Measurements from ENCODE around the gene PCCA. TPM values are rescaled to one million over a fixed set of nuclear protein-coding genes. Genes with fewer than 3 reads are reported as not detected.

PCCA gene
- total RNA-seq, 1 experiment from 2014 or later = 10.0 TPM

DNA sequence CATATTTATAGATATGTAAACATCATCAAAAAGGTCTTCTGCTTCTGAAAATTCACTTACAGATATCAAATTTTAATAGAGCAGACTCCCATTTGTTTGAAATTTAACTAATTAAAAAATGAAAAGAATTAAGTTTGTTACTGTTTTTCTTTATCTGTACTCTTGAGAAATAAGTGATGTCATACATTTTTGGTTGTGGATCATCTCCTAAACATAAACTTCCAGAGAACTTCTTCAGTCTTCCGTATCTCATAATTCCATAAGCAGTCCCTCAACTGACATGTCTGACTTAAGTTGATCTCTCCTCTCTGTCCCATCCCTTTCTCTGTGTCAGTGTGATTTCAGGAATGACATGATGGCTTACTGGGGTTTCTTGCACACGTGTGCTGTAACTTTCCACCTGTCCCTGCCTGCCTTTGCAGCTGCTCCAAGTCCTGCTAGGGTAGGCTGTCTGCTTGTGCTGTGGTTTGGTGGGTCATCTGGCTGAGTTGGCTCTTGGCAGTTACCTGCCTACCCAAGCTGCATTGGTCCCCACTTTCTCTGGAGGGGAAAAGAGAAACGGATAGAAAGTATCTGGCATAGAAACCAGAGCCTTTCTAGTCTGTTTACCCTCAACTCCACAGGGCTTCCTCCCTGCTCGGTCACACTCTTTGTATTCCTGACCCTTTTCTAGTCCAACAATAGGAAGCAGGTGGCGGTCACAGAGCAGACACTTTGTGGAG lies 372.6 kb downstream of the PCCA start:
- DNase-seq (ENCODE audit: low spot score) = no peak

DNA sequence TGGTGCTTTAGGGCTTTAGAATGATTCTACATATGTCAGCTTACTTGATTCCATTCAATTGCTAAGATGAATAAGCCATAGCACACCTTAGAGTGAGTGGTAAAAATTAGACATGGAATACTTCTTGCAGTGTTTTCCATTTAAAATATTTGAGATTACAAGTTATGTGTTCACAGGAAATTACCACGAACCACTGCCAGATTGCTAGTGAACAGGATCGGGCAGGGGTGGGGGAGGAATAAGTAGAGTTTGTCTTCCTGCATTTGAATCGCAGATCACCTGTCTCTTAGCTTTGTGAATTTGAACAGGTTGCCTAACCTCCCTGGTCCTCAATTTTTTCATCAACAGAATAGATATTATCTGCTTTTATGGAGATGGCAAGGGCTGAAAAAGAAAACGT lies 375.1 kb downstream of the PCCA start:
- no peak for DNase-seq (ENCODE audit: low spot score)

DNA sequence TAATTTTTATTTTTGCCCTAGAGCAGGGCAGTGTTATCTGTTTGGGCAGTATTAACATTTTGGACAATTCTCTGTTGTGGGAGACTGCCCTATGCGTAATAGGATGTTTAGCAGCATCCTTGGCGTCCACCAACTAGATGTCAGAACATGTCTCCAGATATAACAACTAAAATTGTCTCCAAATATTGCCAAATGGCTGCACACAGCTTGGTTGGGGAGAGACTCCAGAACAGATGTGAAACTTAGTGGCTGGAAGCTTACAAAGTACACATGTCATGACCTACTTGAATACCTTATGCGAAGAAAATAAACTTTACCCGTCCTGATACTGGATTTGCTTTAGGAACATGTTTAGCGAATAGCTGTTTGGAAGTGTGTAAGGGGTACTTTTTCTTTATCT lies 376.7 kb downstream of the PCCA start:
- no peak for DNase-seq (ENCODE audit: low spot score)

DNA sequence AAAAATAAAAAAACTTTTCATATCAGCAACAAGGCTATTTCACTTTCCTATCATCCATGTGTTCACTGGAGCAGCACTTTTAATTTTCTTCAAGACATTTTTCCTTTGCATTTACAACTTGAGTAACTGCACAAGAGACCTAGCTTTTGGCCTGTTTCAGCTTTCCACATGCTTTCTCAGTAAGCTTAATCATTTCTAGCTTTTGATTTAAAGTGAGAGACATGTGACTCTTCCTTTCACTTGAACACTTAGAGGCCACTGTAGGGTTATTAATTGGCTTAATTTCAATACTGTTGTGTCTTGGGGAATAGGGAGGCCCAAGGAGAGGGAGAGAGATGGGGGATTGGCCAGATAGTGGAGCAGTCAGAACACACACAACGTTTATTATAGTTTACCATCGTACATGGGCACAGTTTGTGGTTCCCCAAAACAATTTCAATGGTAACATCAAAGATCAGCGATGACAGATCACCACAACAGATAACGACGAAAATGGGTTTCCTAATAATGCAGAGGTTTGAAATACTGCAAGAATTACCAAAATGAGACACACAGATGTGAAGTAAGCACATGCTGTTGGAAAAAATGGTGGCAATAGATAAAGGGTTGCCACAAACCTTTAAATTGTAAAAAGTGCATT lies 382.1 kb downstream of the PCCA start:
- DNase-seq (ENCODE audit: low spot score) = no peak

DNA sequence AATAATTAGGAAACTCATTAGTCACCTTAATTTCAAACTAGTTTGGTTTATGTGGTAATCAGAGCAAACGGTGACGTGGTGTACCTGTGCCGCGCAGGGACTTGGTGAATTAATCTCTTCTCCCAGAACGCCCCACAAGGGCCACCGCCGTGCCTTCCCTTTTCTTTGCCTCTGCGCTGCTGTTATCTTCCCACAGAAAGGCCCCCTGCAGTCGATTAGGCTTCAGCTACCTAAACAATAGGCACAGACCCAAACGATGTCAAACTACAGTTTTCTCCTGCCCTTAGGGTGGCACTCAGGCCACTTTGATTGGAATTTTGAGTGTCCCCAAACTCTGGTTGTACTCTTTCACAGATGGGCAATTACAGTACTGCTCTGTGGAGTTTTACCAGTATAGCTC lies 384.2 kb downstream of the PCCA start:
- DNase-seq (ENCODE audit: low spot score) = no peak

DNA sequence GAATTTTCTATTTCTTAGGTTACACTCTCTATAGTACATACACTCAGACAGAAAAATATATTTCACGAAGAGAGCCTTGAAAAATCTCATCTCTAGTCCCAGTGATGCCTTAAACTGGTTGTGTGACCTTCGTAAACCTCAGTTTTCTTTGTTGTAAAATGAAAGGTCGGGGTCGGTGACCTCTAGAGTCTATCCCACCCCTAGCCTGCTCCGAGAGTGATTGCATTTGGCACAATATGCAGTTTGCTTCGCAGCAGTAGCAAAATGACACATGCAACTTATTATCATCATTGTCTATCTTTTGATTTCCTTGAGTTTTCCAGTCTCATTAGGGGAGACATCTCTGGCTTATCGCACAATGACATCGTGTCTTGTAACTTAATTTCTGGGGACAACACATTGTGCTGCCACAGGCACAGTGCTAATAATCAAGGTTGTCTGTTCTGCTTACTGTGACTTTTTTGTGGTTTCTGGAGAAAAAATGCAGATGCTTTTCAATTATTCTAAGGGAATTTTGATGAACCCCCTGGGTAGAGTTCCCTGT lies 384.7 kb downstream of the PCCA start:
- no peak for DNase-seq (ENCODE audit: low spot score)

DNA sequence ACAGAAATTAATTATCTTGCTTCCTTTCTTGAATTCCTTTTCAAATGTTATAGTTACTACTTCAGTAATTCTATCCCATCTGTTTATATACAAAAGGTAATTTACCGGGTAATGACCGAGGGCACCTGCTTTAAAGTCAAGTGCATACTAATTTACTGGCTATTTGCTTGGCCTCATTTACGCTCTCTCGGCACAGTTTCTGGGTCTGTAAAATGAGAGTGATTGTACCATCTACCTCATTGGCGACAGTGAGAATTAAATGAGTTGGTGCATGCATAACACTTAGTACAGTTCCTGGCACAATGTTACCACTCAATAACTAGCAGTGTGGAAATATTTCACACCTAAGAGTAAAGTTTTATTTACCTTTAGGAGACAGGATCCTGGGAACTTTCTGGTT lies 388.1 kb downstream of the PCCA start:
- no peak for DNase-seq (ENCODE audit: low spot score)

DNA sequence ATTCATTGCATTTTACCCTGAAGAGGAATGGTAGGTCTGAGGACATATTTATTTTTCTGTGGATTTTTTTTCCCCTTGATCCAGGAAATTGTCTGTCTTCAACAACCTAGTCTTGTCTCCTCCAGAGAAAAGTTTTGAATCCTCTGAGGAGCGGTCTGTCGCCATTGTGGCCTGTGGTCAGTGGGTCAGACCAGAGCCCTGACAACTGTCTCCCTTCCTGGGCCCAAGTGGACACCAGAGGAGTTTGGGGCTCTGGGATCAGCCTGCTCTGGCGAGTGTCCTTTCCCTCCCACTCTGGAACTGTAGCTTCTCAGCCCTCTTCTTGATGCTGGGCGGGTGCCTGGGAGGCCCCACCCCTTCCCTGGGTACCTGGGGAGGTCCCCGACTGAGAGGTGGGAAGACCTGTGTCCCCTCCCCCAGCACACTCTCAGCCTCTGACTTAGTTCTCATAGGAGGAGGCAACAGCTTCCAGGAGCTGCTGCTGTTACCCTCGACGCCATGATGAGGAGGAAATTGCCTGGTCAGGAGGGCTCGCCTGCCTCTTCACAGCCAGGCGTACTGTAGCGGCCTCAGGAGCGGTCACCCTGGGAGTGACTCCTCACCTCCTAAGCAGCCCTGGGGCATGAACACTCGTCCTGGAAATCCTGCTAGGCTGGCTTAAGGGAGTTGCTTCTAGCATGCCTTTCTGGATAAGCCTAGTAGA lies 389.4 kb downstream of the PCCA start:
- no peak for DNase-seq (ENCODE audit: low spot score)

DNA sequence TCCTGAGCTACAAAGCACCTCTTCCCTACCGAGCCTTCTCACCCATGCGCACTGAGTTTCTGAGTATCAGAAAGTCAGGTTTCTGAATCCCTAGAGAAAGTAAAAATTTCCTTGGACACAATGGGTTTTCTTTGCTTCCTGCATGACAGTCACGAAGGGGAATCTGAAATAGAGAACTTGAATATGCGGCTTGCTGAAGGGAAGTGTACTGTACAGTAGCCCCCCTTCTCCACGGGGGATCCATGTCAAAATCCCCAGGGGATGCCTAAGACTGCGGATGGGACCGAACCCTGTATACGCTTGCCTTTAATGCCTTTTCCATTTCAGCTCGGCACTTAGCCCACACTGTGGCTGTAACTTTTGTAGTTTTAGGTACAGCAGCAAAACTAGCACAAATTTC lies 391.8 kb downstream of the PCCA start:
- no peak for DNase-seq (ENCODE audit: low spot score)

DNA sequence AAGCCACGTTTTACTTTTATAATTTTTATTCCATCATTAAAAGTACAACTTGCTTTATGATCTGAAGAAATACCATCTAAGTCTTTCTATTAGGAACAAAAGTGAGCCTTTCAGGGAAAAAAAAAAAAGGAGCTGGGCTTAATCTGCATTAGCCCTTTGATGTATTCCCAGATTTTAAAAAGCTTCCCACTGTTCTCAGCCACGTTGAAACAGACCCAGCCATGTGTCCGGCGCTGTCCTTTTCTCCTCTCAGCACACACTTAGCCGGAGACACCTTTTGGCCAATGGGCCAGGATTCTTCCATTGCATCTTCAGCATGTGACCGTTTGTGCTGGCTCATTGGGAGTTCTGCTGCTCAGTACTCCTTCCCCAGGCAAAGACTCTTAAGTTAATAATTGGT lies 394.2 kb downstream of the PCCA start:
- no peak for DNase-seq (ENCODE audit: low spot score)

DNA sequence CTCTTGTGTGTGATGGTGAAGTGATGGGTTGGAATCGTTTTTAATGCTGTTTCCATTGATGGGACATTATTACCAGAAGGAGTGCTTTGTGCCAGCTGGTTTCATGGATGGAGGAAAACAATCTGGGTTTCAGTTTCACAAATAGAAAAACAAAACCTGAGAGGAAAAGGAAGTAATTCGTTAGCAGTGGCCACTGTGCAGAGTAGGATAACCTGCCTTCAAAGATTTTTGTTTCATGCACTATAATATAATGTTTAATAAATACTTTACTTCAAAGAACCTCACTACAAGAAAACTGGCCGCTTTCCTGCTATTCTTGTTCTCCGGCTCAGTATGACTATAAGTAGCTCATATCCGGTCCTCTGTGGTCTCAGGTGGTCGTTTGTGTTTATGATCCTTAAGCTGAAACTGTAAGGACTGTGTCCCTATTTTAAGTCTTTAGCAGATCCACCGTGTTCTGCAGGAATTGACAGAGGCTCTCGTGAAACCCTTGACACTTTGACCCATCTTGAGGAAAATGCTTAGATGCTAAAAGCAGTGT lies 395.0 kb downstream of the PCCA start:
- DNase-seq (ENCODE audit: low spot score) = no peak

DNA sequence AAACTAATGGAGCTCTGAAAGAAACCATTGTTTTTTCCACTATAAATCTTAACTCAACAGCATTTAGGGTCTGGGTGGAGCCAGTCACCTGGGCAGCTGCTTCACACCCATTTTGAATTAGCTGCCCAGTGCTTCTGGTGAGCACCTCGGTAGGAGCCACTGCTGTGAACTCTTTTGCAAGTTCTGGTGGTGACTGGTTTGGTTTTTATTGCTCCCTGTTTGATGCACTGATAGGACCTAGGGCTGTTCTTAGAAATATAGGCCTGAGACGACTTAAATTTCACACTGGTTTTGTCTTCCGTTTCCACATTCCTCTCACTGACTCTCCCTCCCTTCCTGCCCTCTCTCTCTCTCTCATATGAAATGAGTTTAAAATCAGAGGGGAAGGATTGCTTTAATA lies 395.8 kb downstream of the PCCA start:
- peak; percentile 29 for DNase-seq (ENCODE audit: low spot score)

DNA sequence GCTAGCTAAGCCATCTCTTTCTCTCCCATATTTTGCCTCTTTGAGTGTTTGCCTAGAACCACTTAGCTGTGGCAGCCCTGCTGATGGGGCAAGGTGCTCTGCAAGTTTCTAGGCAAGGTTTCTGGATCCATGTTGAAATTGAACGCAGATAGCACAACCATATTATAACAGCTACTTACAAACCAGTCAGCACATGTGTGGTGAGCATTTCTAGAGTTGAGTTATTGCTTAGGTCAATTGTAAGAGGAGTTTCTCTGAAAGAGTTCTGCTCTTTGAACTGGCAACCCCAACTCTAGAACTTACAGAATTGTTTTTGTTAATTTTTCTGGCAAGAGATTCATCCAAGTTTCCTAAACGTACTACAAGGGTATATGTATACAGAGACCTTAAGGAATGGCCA lies 396.4 kb downstream of the PCCA start:
- no peak for DNase-seq (ENCODE audit: low spot score)

DNA sequence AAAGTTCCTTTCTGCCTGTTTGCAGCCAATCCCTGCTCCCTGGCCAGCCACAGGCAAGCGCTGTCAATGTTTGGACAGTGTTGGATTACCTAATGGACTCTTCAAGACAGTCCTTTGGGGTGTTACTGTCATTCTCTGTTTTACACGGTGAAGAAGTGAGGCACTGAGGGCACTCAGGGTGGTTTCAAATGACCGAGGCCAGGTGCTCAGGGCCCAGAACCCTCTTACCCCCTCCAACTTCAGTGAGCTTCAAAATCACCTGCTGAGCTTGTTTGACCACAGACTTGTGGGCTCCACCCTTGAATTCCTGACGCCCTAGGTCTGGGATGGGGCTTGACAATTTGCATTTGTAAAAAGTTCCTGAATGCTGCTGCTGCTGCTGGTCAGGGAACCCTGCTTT lies 401.8 kb downstream of the PCCA start:
- peak; percentile 76 for DNase-seq (ENCODE audit: low spot score)

DNA sequence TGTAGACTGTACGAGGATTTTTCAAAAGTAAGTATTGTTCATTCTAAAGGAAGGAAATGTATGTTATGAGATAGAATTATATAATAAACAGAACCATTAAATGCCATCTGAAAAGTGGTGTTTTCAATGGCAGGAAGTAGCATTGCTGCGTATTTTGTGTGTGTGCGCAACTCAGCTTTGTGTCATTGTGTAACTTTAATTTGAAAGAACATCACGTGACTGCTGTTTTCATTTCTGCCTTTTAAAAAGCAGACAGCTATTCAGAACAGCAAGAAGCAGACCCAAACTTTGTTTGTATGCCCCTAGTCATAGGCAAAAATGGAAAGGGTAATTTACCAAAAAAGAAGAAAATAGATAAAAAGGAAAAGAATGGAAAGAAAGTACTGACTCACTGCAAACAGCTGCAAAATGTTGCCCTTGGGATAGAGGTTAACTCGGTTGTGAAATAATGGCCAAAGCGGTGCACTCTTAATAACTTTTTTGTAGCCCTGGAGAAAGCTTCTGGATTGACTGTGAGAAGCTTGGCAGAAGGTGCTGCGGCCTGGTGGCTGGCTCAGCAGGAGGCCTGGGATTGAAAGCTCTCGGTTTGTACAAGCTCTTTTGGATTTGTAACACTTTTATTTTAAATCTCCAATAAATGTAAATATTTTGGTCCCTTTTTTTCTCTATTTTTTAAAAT lies 402.4 kb downstream of the PCCA start:
- no peak for DNase-seq (ENCODE audit: low spot score)

DNA sequence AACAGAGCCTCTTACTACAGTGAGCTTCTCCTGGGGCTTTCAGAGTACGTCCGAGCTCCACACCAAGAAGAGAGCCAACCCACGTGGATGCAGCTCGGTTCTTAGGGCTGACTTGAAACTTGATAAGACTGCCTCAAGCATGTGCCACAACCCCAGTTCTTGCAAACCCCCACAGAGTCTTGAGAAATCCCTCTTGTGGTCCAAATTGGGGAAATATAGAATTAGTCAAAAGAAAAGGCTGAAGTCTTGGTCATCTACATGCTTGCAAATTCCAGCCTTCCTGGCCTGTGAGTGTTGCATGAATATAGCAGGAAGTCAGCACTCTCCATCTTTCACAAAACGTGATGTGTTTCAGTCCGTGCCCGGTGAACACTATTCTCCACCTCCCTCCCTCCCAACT lies 404.5 kb downstream of the PCCA start:
- no peak for DNase-seq (ENCODE audit: low spot score)

DNA sequence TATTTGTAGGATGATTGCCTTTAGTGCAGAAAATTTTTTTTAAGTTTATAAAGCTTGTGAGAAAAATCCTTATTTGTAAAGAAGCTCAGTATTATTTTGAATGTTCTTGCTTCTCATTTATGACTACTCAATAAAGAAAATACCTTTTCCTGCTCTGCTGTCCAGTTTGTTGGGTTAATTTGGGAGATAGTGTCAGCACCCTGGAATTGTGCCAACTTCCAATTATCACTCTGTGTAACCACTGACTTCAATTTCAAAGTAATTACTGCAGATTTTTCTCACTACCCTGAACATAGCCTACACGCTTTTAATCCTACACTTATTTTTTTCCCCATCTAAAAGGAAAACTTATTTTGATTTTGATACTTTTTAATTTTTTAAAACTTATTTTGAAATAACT lies 406.6 kb downstream of the PCCA start:
- no peak for DNase-seq (ENCODE audit: low spot score)

DNA sequence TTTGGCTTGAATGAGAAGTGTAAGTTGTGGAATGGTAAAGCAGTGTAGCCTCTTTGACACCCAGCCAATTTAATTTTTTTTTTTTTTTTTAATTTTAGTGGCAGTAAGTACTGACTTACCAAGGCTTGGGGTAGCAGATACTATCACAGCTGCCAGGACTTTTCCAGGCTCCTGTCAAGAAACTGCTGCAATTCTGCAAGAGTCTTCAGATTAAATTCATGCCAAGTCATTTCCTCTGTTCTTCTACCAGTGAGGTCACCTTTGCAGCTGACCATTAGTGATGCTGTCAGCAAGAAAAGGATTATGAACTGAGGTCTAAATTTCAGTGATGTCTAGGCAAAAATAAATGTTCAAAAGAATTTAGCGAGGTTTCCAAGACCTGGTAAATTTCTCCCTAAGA lies 408.5 kb downstream of the PCCA start:
- no peak for DNase-seq (ENCODE audit: low spot score)

DNA sequence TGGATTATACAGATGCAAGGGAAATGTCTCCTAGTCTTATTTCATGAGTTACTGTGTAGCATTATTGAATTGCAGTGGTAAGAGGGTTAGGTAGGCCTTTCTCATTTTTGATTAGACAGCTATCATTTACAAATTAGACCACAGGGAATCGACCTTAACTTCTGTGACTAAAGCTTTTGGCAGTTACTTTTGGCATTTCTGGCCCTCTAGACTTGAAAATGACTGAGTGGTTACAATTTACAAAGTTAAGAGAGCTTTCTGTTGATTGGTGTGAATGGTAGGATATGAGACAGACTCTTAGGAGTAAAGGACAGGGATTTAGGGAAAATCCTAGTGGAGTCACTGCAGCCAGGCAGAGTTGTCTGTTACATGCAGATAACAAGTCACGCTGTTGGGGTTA lies 413.6 kb downstream of the PCCA start:
- no peak for DNase-seq (ENCODE audit: low spot score)

DNA sequence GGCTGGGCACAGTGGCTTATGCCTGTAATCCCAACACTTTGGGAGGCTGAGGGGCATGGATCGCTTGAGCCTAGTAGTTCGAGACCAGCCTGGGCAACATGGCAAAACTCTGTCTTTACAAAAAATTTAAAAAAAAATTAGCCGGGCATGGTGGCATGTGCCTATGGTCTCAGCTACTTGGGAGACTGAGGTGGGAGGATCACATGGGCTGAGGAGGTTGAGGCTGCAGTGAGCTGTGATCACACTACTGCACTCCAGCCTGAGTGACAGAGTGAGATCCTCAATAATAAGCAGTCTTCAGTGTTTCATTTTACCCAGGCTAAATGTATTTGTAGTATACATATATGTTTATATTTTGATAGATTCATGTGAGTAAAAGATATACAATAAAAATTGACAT lies 414.7 kb downstream of the PCCA start:
- DNase-seq (ENCODE audit: low spot score) = no peak

DNA sequence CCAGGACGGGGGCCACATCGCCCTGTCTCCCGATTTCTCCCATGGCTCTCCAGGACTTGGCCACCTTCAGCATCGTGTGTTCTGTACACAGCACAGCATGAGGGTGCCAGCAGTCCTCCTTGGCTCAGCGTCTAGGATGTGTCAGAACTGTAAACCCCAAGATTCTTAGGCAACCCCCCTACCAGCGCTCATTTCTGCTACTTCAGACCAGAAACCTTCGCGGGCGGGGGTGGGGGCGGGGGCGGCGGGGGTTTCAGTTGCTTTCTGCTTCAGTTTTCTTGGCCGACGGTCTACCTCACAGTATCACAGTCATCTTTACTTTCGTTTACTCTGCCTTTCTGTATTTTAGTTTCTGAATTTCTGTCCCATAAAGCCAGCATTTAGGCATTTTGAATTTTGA lies 417.3 kb downstream of the PCCA start:
- DNase-seq (ENCODE audit: low spot score) = no peak
